Astrocyte (in vitro differentiated cells and primary cell): ENCODE results near the gene PTPRN2.

Experiments
- EZH2 ChIP-seq: IDR thresholded peaks from 2 replicates; pipeline ENCODE4 v1.6.1; 2012; ENCODE audit warnings: mild to moderate bottlenecking, low read length, inconsistent platforms; ENCODE audit not compliant: insufficient read depth
- TF ChIP-seq, protein P1 (sequence below): IDR thresholded peaks from 2 replicates; pipeline ENCODE4 v1.5.1; 2011; ENCODE audit warnings: low read depth, mild to moderate bottlenecking, inconsistent platforms, low read length, moderate library complexity; ENCODE audit not compliant: insufficient read depth

DNA sequence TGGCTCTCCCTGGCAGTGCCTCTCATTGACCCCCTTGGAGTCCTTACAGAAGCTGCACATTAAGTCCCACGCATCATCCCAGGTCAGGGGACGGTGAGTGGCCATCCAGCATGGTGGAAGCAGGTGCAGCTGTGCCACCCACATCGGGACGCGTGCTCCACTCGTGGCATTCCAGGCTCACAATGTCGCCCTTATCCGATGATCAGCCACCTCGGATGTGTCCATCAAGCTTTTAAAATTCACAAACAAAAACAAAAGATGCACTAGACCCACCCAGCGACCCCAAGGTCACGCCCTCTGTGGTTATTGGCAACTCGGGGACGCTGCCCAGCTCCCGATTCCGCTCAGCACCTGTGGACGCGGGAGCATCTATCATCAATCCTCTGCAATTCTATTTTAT, 530.9 kb downstream of the PTPRN2 start:
- TF ChIP-seq, protein P1, sequence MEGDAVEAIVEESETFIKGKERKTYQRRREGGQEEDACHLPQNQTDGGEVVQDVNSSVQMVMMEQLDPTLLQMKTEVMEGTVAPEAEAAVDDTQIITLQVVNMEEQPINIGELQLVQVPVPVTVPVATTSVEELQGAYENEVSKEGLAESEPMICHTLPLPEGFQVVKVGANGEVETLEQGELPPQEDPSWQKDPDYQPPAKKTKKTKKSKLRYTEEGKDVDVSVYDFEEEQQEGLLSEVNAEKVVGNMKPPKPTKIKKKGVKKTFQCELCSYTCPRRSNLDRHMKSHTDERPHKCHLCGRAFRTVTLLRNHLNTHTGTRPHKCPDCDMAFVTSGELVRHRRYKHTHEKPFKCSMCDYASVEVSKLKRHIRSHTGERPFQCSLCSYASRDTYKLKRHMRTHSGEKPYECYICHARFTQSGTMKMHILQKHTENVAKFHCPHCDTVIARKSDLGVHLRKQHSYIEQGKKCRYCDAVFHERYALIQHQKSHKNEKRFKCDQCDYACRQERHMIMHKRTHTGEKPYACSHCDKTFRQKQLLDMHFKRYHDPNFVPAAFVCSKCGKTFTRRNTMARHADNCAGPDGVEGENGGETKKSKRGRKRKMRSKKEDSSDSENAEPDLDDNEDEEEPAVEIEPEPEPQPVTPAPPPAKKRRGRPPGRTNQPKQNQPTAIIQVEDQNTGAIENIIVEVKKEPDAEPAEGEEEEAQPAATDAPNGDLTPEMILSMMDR, result no peak
- TF ChIP-seq EZH2, result no peak
